CD14-positive monocyte (primary cell): ENCODE results near the gene LZTFL1. TPM values are rescaled to one million over a fixed set of nuclear protein-coding genes. Genes with fewer than 3 reads are reported as not detected.

ENCODE experiments used
- DNase-seq, 3 donors: peaks; one replicate each; pipeline ENCODE4 v3.0.0-alpha.2; 2011 to 2022
- H2AFZ ChIP-seq: 2 replicates; pipeline ENCODE4 v1.6.0; 2012; ENCODE audit warnings: mild to moderate bottlenecking, low read depth, low read length, inconsistent platforms; ENCODE audit not compliant: insufficient read depth, poor library complexity, severe bottlenecking
- H3K27ac ChIP-seq, 2 donors: 1 replicate in 1 of 2; 2 replicates in 1 of 2; pipeline ENCODE4 v1.5.1; 2012 to 2013; ENCODE audit warnings: low read length in 2 of 2, control low read depth in 1 of 2, inconsistent platforms in 1 of 2, low read depth in 1 of 2, mild to moderate bottlenecking in 1 of 2
- H3K27me3 ChIP-seq, 2 donors: one replicate each; pipeline versions ENCODE4 v1.6.0 to v1.6.1; 2011 to 2013; ENCODE audit warnings: low read length in 2 of 2; ENCODE audit not compliant: control insufficient read depth in 2 of 2, insufficient read depth in 2 of 2
- H3K36me3 ChIP-seq, 2 donors: replicated peaks in 1 of 2; 1 replicate in 1 of 2; 2 replicates in 1 of 2; pipeline versions ENCODE4 v1.5.1 to v1.6.1; 2012 to 2013; ENCODE audit warnings: low read length in 2 of 2, control low read depth in 1 of 2, inconsistent platforms in 1 of 2, mild to moderate bottlenecking in 1 of 2; ENCODE audit not compliant: insufficient read depth in 2 of 2, control insufficient read depth in 1 of 2
- H3K4me1 ChIP-seq, 2 donors: 1 replicate in 1 of 2; 2 replicates in 1 of 2; pipeline versions ENCODE4 v1.5.1 to v1.6.1; 2012 to 2013; ENCODE audit warnings: low read length in 2 of 2, control low read depth in 1 of 2, inconsistent platforms in 1 of 2, mild to moderate bottlenecking in 1 of 2, moderate library complexity in 1 of 2; ENCODE audit not compliant: insufficient read depth in 2 of 2, control insufficient read depth in 1 of 2
- H3K4me2 ChIP-seq: replicated peaks from 2 replicates; pipeline ENCODE3; 2012; ENCODE audit warnings: low read length, moderate library complexity, mild to moderate bottlenecking; ENCODE audit not compliant: poor library complexity, severe bottlenecking; ENCODE audit errors: extremely low read depth
- H3K4me3 ChIP-seq, 3 experiments: fragments of 200-600 bp in 1 of 3; sonication (generic) in 1 of 3; replicated peaks in 1 of 3; 1 replicate in 2 of 3; 2 replicates in 1 of 3; pipeline ENCODE4 v1.5.1; 2011 to 2013; ENCODE audit warnings: low read length in 3 of 3, mild to moderate bottlenecking in 3 of 3, control low read depth in 2 of 3, low read depth in 2 of 3, inconsistent platforms in 1 of 3, moderate library complexity in 1 of 3
- H3K79me2 ChIP-seq: 2 replicates; pipeline ENCODE4 v1.6.0; 2012; ENCODE audit warnings: mild to moderate bottlenecking, control low read depth, inconsistent platforms, low read length, moderate library complexity; ENCODE audit not compliant: insufficient read depth
- H3K9ac ChIP-seq: 2 replicates; pipeline ENCODE4 v1.6.0; 2017; ENCODE audit warnings: low read length, mild to moderate bottlenecking; ENCODE audit not compliant: insufficient read depth, poor library complexity, severe bottlenecking
- H3K9me3 ChIP-seq, 2 donors: replicated peaks in 1 of 2; 1 replicate in 1 of 2; 2 replicates in 1 of 2; pipeline versions ENCODE4 v1.5.1 to v1.6.1; 2012 to 2013; ENCODE audit warnings: low read length in 2 of 2, control low read depth in 1 of 2; ENCODE audit not compliant: control insufficient read depth in 1 of 2, insufficient read depth in 1 of 2
- H4K20me1 ChIP-seq: 2 replicates; pipeline ENCODE4 v1.6.0; 2012; ENCODE audit warnings: mild to moderate bottlenecking, low read length, control low read depth, moderate library complexity; ENCODE audit not compliant: insufficient read depth
- H3K27ac Mint-ChIP-seq, 7 donors: one replicate each; pipeline ENCODE4 v1.8.0; 2020; ENCODE audit warnings: mild to moderate bottlenecking in 7 of 7, mixed read lengths in 7 of 7, moderate library complexity in 6 of 7, inconsistent platforms in 2 of 7
- H3K27me3 Mint-ChIP-seq, 3 donors: one replicate each; pipeline ENCODE4 v1.8.0; 2021 to 2022; ENCODE audit warnings: low read depth in 3 of 3, mild to moderate bottlenecking in 3 of 3, mixed read lengths in 3 of 3, moderate library complexity in 3 of 3, inconsistent platforms in 1 of 3
- H3K36me3 Mint-ChIP-seq, 2 donors: one replicate each; pipeline ENCODE4 v1.8.0; 2020; ENCODE audit warnings: mixed read lengths in 2 of 2, inconsistent platforms in 1 of 2, mild to moderate bottlenecking in 1 of 2
- H3K4me1 Mint-ChIP-seq: one replicate; pipeline ENCODE4 v1.8.0; 2020; ENCODE audit warnings: mild to moderate bottlenecking, mixed read lengths
- H3K4me3 Mint-ChIP-seq, 2 donors: one replicate each; pipeline ENCODE4 v1.8.0; 2020; ENCODE audit warnings: mild to moderate bottlenecking in 2 of 2, mixed read lengths in 2 of 2, moderate library complexity in 1 of 2
- H3K9me3 Mint-ChIP-seq, 7 donors: one replicate each; pipeline ENCODE4 v1.8.0; 2020 to 2022; ENCODE audit warnings: mixed read lengths in 7 of 7, mild to moderate bottlenecking in 6 of 7, moderate library complexity in 6 of 7, inconsistent platforms in 2 of 7
- WGBS: methylation state at CpG from one replicate; pipeline ENCODE4 v1.1.5; 2013; ENCODE audit warnings: missing lambda C conversion rate; ENCODE audit not compliant: insufficient coverage; 5-methylcytosine and 5-hydroxymethylcytosine counted together
- intact Hi-C, 2 donors: fragments of 100-400 bp; cut with micrococcal nuclease; formaldehyde crosslinking; loops; one replicate each; pipeline versions ENCODE4 v1.15.0 to v1.15.1; 2023
- polyA plus RNA-seq, 3 donors: library from polyadenylated mRNA; depleted of rRNA in 1 of 3; unstranded in 2 of 3; stranded (reverse) in 1 of 3; fragments of 300-500 nt in 2 of 3; fragments of >200 nt in 1 of 3; fragmentation: Illumina TruSeq in 2 of 3; gene quantifications; 1 replicate in 2 of 3; 2 replicates in 1 of 3; pipeline ENCODE4 v1.2.3, GENCODE V29; 2012 to 2021
- TF ChIP-seq, protein P1 (sequence below): fragments of 200-600 bp; IDR thresholded peaks from one replicate; pipeline ENCODE4 v1.8.0; 2022; ENCODE audit warnings: antibody characterized with exemption, mild to moderate bottlenecking

The LZTFL1 gene
- polyA plus RNA-seq, 3 donors: 7.3 to 10.5 (median 7.5) TPM

DNA sequence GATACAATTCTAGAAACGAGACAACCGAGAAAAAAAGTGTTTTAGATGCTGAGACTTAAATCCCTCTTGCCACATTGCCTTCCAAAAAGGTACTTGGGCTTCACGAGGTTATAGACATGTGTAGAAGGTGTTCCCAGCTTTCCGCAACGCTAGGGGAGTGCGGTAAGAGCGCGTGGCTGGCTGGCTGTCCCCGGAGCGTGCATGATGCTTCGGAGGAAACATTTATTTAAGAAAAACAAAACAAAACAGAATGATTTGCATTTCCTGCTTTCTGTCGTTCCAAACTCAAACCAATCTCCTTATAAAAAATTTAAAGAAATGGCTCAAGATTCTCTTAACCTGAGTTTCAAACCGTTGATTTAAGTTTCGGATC, 46.4 kb downstream of the LZTFL1 start:
- Mint-ChIP-seq H3K4me3 (peak overlapping the region in 1 of 2 donors; percentile 82), H3K27me3 (peaks cover 52 to 67% (median 56%) of the 10 kb centered on the region in 3 donors), H3K27ac (no peak overlapping the region), H3K36me3 (peaks cover 0 to 2% of the 10 kb centered on the region in 2 donors), H3K9me3 (peaks cover 0 to 7% (median 2%) of the 10 kb centered on the region in 7 donors), H3K4me1 (peaks cover 23% of the 10 kb centered on the region)
- Histone ChIP-seq H3K9ac (no peak overlapping the region), H3K79me2 (no peaks in the 10 kb centered on the region), H2AFZ (no peak overlapping the region), H3K4me1 (peaks cover 10 to 12% of the 10 kb centered on the region in 2 donors), H3K4me3 (peak overlapping the region in 1 of 3 experiments; percentile 59), H3K27ac (no peak overlapping the region), H3K4me2 (peak overlapping the region; percentile 69), H3K9me3 (peaks cover under 1 to 11% of the 10 kb centered on the region in 2 donors), H3K27me3 (peaks cover 37 to 52% of the 10 kb centered on the region in 2 donors), H3K36me3 (no peaks in the 10 kb centered on the region), H4K20me1 (no peaks in the 10 kb centered on the region)
- TF ChIP-seq, protein P1, sequence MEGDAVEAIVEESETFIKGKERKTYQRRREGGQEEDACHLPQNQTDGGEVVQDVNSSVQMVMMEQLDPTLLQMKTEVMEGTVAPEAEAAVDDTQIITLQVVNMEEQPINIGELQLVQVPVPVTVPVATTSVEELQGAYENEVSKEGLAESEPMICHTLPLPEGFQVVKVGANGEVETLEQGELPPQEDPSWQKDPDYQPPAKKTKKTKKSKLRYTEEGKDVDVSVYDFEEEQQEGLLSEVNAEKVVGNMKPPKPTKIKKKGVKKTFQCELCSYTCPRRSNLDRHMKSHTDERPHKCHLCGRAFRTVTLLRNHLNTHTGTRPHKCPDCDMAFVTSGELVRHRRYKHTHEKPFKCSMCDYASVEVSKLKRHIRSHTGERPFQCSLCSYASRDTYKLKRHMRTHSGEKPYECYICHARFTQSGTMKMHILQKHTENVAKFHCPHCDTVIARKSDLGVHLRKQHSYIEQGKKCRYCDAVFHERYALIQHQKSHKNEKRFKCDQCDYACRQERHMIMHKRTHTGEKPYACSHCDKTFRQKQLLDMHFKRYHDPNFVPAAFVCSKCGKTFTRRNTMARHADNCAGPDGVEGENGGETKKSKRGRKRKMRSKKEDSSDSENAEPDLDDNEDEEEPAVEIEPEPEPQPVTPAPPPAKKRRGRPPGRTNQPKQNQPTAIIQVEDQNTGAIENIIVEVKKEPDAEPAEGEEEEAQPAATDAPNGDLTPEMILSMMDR: no peak
- 72% methylated on average over 5 of the region's 14 CpGs for WGBS
- intact Hi-C loops: no loop called here
- DNase-seq: no peak

DNA sequence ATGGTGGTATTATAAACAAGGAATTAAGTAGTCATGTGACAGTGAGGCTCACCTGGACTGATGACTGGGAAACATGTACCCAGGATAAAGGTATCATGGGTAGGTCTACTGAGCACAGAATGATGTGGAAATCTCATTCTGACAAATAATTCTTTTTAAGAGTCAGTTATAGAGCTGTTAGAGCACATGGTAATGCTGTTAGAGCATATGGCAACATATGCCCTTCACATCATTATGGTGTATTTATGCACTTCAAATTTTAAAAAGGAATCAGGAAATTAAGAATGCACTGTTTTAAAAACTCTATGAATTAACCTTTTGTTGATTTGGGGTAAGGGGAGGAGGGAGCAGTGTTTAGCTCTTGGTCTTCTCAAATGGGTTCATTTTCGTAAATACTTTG, 47.3 kb downstream of the LZTFL1 start:
- peaks cover 23% of the 10 kb centered on the region for H3K4me1 Mint-ChIP-seq
- H3K4me3 ChIP-seq: no peak overlapping the region
- peaks cover 10 to 12% of the 10 kb centered on the region in 2 donors for H3K4me1 ChIP-seq
- no peak overlapping the region for H3K27ac ChIP-seq
- no peaks in the 10 kb centered on the region for H3K79me2 ChIP-seq
- peaks cover 0 to 2% of the 10 kb centered on the region in 2 donors for H3K36me3 Mint-ChIP-seq
- H3K27me3 Mint-ChIP-seq: peaks cover 49 to 62% (median 55%) of the 10 kb centered on the region in 3 donors
- H2AFZ ChIP-seq: no peak overlapping the region
- intact Hi-C loops: no loop called here
- H3K4me3 Mint-ChIP-seq: peak overlapping the region in 1 of 2 donors; percentile 58
- TF ChIP-seq, protein P1: no peak
- peaks cover 9 to 11% of the 10 kb centered on the region in 2 donors for H3K9me3 ChIP-seq
- peaks cover 37 to 52% of the 10 kb centered on the region in 2 donors for H3K27me3 ChIP-seq
- H3K9ac ChIP-seq: no peak overlapping the region
- H3K36me3 ChIP-seq: no peaks in the 10 kb centered on the region
- no CpG with 5 or more reads among the region's 1 CpG for WGBS
- no peak overlapping the region for H3K4me2 ChIP-seq
- H3K9me3 Mint-ChIP-seq: peaks cover 2 to 12% (median 7%) of the 10 kb centered on the region in 7 donors
- H4K20me1 ChIP-seq: no peaks in the 10 kb centered on the region
- no peak for DNase-seq
- H3K27ac Mint-ChIP-seq: no peak overlapping the region
